Measurements from ENCODE around the gene APOD. TPM values are rescaled to one million over a fixed set of nuclear protein-coding genes. Genes with fewer than 3 reads are reported as not detected.
"Not testable (repeated sequence)": the region's sequence is repeated elsewhere in the genome, so short reads cannot be mapped to it uniquely, and the experiment has no call there.

The APOD gene
- total RNA-seq, 1 donor from 2014 or later: 0.35 TPM

DNA sequence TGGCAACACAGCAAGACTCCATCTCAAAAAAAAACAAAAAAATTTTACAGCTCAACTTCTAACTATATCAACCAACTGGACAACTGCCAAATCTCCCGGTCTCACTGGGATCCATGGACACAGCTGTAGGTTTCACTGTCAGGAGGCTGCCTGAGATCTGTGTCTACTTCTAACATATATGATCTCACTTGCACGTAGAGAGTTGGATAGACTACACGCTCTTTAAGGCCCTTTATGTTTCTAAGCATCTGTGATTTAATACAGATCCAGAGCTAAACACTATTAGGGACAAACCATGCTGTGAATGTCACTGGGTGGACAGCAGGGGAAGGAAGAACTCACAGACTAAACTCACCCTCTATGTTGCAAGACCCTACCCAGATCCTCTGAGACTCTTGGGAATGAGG, 13.0 kb upstream of the APOD start:
- ChIA-PET CTCF (no interaction called here), POLR2A (no interaction called here)
- no peak overlapping the region for H3K27ac Mint-ChIP-seq
- ATAC-seq (ENCODE audit: low read depth) (no peak), DNase-seq (no peak)
- intact Hi-C loops (cut with micrococcal nuclease): no loop called here
- H3K9me3 Mint-ChIP-seq: no peaks in the 10 kb centered on the region
- no peak overlapping the region for H3K4me3 Mint-ChIP-seq
- TF ChIP-seq, protein P1, sequence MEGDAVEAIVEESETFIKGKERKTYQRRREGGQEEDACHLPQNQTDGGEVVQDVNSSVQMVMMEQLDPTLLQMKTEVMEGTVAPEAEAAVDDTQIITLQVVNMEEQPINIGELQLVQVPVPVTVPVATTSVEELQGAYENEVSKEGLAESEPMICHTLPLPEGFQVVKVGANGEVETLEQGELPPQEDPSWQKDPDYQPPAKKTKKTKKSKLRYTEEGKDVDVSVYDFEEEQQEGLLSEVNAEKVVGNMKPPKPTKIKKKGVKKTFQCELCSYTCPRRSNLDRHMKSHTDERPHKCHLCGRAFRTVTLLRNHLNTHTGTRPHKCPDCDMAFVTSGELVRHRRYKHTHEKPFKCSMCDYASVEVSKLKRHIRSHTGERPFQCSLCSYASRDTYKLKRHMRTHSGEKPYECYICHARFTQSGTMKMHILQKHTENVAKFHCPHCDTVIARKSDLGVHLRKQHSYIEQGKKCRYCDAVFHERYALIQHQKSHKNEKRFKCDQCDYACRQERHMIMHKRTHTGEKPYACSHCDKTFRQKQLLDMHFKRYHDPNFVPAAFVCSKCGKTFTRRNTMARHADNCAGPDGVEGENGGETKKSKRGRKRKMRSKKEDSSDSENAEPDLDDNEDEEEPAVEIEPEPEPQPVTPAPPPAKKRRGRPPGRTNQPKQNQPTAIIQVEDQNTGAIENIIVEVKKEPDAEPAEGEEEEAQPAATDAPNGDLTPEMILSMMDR (IDR thresholded peaks at IDR 0.05): no peak
- no peaks in the 10 kb centered on the region for H3K27me3 Mint-ChIP-seq
- peaks cover 5% of the 10 kb centered on the region for H3K4me1 Mint-ChIP-seq
- no peaks in the 10 kb centered on the region for H3K36me3 Mint-ChIP-seq (ENCODE audit: low read depth)

DNA sequence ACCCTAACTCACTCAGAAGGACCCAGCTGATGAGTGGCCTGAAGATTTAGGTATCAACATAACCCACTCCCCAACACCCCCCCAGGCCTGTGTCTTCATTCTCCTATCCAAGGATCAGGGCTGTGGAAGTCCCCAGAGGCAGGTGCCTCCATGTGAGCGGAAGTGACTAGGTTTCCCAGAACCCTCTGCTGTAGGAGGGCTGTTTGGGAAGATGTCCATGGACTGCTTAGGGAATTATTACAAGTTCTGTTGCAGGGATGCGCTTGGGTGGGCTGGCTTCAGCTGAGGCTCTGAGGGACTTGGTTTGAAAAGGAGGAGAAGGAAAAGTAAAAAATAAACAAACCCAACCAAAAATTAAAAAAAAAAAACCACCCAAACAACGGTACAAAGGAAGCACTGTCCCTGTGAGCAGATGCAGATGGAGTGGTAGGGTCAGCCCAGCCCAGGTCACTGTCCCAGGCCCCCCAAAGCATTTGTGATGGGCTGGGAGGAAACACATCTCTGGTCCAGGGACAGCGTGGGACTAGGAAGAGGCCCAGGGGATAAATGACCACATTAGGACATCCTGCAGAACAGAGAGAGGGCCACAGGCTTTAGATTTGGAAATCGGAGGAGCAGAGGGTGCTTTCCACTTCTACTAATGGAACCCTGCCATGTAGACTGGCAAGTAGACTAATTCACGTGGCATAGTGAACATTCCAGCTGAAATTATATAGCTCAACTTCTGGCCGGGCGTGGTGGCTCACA, 12.2 kb upstream of the APOD start:
- ATAC-seq (ENCODE audit: low read depth) (no peak), DNase-seq (no peak)
- H3K4me1 Mint-ChIP-seq: peaks cover 5% of the 10 kb centered on the region
- TF ChIP-seq, protein P1 (IDR thresholded peaks at IDR 0.05): no peak
- CTCF ChIA-PET: no interaction called here
- POLR2A ChIA-PET: interaction anchor here (0.7 kb wide), 1 partner anchor 16 kb away, joined by 3 read pairs; no protein-coding TSS in a partner anchor
- no peaks in the 10 kb centered on the region for H3K36me3 Mint-ChIP-seq (ENCODE audit: low read depth)
- H3K27ac Mint-ChIP-seq: no peak overlapping the region
- intact Hi-C loops (cut with micrococcal nuclease): no loop called here
- H3K4me3 Mint-ChIP-seq: no peak overlapping the region
- no peaks in the 10 kb centered on the region for H3K9me3 Mint-ChIP-seq
- no peaks in the 10 kb centered on the region for H3K27me3 Mint-ChIP-seq

DNA sequence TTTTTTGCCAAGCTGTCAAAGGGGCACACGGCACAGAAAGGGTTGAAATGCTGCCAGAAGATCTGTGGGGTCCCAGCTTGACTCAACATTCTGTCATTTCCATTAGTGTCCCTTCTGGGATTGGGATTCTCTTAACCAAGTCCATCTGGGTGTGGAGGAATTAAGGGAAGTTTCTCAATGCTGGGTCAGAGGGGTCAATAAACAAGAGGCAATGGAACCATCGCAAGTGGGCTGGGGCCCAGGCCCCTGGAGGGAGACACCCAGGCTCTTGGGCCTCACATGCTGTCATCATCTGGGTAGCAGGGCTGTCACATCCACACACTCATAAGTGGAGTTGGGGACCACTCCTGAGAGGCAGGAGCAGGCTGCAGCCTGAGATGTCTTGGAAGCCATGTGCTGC, 8.1 kb upstream of the APOD start:
- POLR2A ChIA-PET: no interaction called here

DNA sequence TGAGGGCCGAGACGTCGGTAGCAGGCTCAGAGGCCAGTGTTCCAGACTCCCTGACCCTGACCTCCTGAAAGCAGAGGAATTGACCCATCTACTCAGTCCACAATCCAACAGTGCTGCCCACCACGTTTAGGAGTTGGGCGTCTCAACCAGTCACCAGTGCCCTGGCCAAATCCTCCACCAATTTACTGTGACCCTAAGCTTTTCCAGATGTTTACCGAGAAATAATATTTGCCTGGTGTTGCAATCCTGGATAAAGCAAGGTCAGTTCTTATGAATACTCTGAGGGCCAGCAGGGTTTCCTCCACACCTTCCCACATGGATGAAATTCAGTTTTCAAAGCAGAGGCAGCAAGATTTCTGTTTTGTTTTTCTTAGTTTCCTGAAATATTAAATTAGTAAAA, 7.5 kb upstream of the APOD start:
- H3K27me3 Mint-ChIP-seq: no peaks in the 10 kb centered on the region
- CTCF ChIA-PET: no interaction called here
- DNase-seq (no peak), ATAC-seq (ENCODE audit: low read depth) (no peak)
- H3K9me3 Mint-ChIP-seq: no peaks in the 10 kb centered on the region
- H3K27ac Mint-ChIP-seq: no peak overlapping the region
- no peaks in the 10 kb centered on the region for H3K36me3 Mint-ChIP-seq (ENCODE audit: low read depth)
- H3K4me3 Mint-ChIP-seq: no peak overlapping the region
- intact Hi-C loops (cut with micrococcal nuclease): no loop called here
- no peaks in the 10 kb centered on the region for H3K4me1 Mint-ChIP-seq
- POLR2A ChIA-PET: no interaction called here
- TF ChIP-seq, protein P1 (IDR thresholded peaks at IDR 0.05): no peak

More for the DNA sequence above, 8.1 kb upstream of the APOD start:
- intact Hi-C loops (cut with micrococcal nuclease): no loop called here
- no peaks in the 10 kb centered on the region for H3K4me1 Mint-ChIP-seq
- TF ChIP-seq, protein P1 (IDR thresholded peaks at IDR 0.05): no peak
- no peaks in the 10 kb centered on the region for H3K9me3 Mint-ChIP-seq
- H3K27ac Mint-ChIP-seq: no peak overlapping the region
- H3K4me3 Mint-ChIP-seq: no peak overlapping the region
- H3K36me3 Mint-ChIP-seq (ENCODE audit: low read depth): no peaks in the 10 kb centered on the region
- no peaks in the 10 kb centered on the region for H3K27me3 Mint-ChIP-seq
- ATAC-seq (ENCODE audit: low read depth) (no peak), DNase-seq (no peak)
- CTCF ChIA-PET: no interaction called here

- DNase-seq; CTCF ChIA-PET; ATAC-seq (ENCODE audit: low read depth); H3K4me3 Mint-ChIP-seq; H3K27ac Mint-ChIP-seq; H3K9me3 Mint-ChIP-seq; H3K36me3 Mint-ChIP-seq (ENCODE audit: low read depth); H3K4me1 Mint-ChIP-seq; POLR2A ChIA-PET; H3K27me3 Mint-ChIP-seq; intact Hi-C loops (cut with micrococcal nuclease): not testable (repeated sequence)
These were observed 6.6 kb upstream of the APOD start for GRCh38 chr3:195590381-195590780.

- CTCF ChIA-PET, POLR2A ChIA-PET, H3K27me3 Mint-ChIP-seq: not testable (repeated sequence)
These were observed 6.1 kb upstream of the APOD start for GRCh38 chr3:195589796-195590195.

More at GRCh38 chr3:195589796-195590195, 6.1 kb upstream of the APOD start:
- H3K36me3 Mint-ChIP-seq (ENCODE audit: low read depth); H3K27ac Mint-ChIP-seq; H3K4me3 Mint-ChIP-seq; H3K4me1 Mint-ChIP-seq; ATAC-seq (ENCODE audit: low read depth); H3K9me3 Mint-ChIP-seq; intact Hi-C loops (cut with micrococcal nuclease); DNase-seq: not testable (repeated sequence)

All from activated B cell treated with CpG ODN at 0.5 μM for 24 hours (primary cell).